BLaER1 treated with 17β-estradiol and CSF1 and Interleukin-3, amounts not matched to agents 10 nM and 100 nM (cell line): ENCODE results near the gene SMG6.

Experiments
- H3K27ac ChIP-seq, 11 experiments: shearing (Covaris generic); formaldehyde crosslinking; 2 replicates each; pipeline ENCODE4 v1.8.1; 2022
- H3K27me3 ChIP-seq, 11 experiments: shearing (Covaris generic); formaldehyde crosslinking; 2 replicates each; pipeline ENCODE4 v1.8.1; 2022
- H3K36me3 ChIP-seq, 11 experiments: shearing (Covaris generic); formaldehyde crosslinking; 2 replicates each; pipeline ENCODE4 v1.8.1; 2022
- H3K4me1 ChIP-seq, 10 experiments: shearing (Covaris generic); formaldehyde crosslinking; 2 replicates each; pipeline ENCODE4 v1.8.1; 2022
- H3K4me2 ChIP-seq, 11 experiments: shearing (Covaris generic); formaldehyde crosslinking; 2 replicates each; pipeline ENCODE4 v1.8.1; 2022
- H3K4me3 ChIP-seq, 10 experiments: shearing (Covaris generic); formaldehyde crosslinking; 2 replicates each; pipeline ENCODE4 v1.8.1; 2022
- H3K9ac ChIP-seq, 11 experiments: shearing (Covaris generic); formaldehyde crosslinking; 2 replicates each; pipeline ENCODE4 v1.8.1; 2022
- H3K9me3 ChIP-seq, 11 experiments: shearing (Covaris generic); formaldehyde crosslinking; replicated peaks in 1 of 11; 2 replicates each; pipeline ENCODE4 v1.8.1; 2022
- H4K20me1 ChIP-seq, 11 experiments: shearing (Covaris generic); formaldehyde crosslinking; 2 replicates each; pipeline ENCODE4 v1.8.1; 2022
- Cebpa-rat ChIP-seq, 11 experiments: shearing (Covaris generic); IDR thresholded peaks; 2 replicates each; pipeline ENCODE4 v1.8.1; 2022

The SMG6 gene

DNA sequence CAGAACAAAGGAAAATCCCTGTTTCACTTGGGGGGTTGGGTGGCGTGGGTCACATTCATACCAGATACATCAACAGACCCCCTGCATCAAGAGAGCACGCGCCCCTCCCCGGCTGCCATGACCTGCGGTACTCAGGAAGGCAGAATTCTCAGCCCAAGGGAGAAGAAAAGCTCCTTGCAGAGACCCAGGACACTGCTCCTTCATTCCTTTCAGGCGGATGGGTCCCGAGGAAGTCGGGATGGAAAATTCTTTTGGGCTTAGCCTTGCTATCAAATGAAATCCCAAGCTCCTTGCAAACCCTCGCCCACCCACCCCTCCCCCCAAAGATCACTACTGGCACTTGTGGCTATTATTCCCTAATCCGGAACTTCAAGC, 208.1 kb downstream of the SMG6 start:
- H3K27me3 ChIP-seq = no peaks in the 10 kb centered on the region
- H3K27ac ChIP-seq = no peak overlapping the region
- H3K9ac ChIP-seq = peak overlapping the region in 1 of 11 experiments; percentile 12; a peak in 1 of 22 replicates
- peaks cover 11 to 34% (median 27%) of the 10 kb centered on the region in 10 experiments for H3K4me1 ChIP-seq
- peaks cover 0 to 15% (median 0%) of the 10 kb centered on the region in 11 experiments; a peak in 2 of 22 replicates for H4K20me1 ChIP-seq
- peak overlapping the region in 4 of 11 experiments; percentile 15 to 42 (median 32); a peak in 8 of 22 replicates for H3K4me2 ChIP-seq
- no peak for TF ChIP-seq Cebpa-rat (IDR thresholded peaks at IDR 0.05)
- H3K36me3 ChIP-seq = peaks cover 0 to 47% (median 24%) of the 10 kb centered on the region in 11 experiments; a peak in 15 of 22 replicates
- H3K4me3 ChIP-seq = no peak overlapping the region
- H3K9me3 ChIP-seq = 0 out of 22 replicates have a peak, but pooled peaks cover 0 to 4% (median 0%) of the 10 kb centered on the region in 11 experiments

DNA sequence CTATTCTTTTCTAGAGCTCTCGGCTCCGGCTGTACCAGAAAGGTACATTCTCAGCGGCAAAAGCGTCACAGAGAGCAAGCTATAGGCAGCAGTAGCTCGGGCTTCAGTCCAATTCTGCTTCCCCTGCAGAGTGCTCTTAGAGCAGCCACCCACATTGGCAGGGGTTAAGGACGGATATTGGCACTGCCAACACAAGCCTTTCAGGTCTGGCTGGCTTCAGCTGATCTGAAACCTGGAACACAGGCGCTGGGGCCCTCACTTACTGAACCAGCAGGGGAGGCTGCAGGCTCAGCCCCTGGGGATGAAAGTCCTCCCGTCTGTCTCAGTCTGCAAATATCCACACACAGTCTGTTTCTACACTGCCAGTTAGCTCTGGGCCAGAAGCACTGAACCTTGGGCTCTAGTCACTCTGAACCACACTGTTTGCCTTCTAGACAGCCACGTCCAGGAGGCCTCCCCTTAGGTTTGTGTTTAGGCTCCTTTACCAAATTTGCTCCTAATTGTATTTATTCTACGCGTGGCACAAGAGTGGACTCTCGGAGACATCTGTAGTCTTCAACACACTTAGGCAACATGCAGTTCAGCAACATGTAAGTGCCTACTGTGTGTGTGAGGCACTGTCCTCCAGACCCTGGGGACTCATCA, 208.6 kb downstream of the SMG6 start:
- no peak for TF ChIP-seq Cebpa-rat (IDR thresholded peaks at IDR 0.05)

DNA sequence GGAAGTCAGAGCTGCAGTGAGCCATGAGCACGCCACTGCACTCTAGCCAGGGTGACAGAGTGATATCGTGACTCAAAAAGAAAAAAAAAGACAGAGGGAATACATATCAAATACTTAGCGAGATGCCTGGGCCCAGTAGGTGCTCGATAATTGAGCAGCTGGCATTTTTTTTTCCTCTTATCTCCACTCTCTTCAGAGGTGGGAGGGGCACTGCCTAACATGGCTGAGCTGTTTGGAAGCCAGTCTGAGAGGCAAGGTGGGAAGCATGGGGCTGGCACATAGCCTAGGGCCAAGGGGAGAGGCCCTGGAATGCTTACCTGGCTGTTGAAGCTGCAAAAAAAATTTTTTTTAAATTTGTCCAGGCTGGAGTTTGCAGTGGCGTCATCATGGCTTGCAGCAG, 210.2 kb downstream of the SMG6 start:
- no peak for TF ChIP-seq Cebpa-rat (IDR thresholded peaks at IDR 0.05)
- H3K9ac ChIP-seq = no peak overlapping the region
- H3K27ac ChIP-seq = no peak overlapping the region

More for the DNA sequence above, 208.6 kb downstream of the SMG6 start:
- Histone ChIP-seq H4K20me1 (peaks cover 0 to 15% (median 0%) of the 10 kb centered on the region in 11 experiments; a peak in 2 of 22 replicates), H3K27ac (no peak overlapping the region), H3K9ac (peak overlapping the region in 1 of 11 experiments; percentile 12; a peak in 1 of 22 replicates), H3K27me3 (no peaks in the 10 kb centered on the region), H3K4me3 (no peak overlapping the region), H3K9me3 (0 out of 22 replicates have a peak, but pooled peaks cover 0 to 4% (median 0%) of the 10 kb centered on the region in 11 experiments), H3K36me3 (peaks cover 0 to 47% (median 24%) of the 10 kb centered on the region in 11 experiments; a peak in 15 of 22 replicates), H3K4me2 (peak overlapping the region in 4 of 11 experiments; percentile 15 to 42 (median 32); a peak in 8 of 22 replicates), H3K4me1 (peaks cover 16 to 39% (median 32%) of the 10 kb centered on the region in 10 experiments)

DNA sequence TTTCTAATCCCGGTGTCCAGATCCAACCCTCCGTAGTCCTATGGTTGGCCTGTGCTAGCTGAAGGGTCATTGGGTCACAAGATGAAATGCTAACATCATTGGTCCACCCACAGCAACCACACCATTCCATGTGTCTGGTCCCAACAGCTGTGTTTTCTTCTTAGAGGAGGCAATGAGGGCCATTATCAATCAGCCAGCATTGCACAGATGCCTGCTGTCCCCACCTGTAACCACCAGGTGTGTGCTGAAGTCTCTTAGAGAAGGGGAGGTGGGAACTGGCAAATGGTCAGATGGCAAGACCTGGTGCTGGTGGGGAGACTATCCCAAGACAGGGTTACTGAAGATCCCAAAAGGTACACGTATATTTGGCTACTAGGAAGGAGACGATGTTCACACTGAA, 211.3 kb downstream of the SMG6 start:
- peaks cover 0 to 29% (median 16%) of the 10 kb centered on the region in 11 experiments; a peak in 14 of 22 replicates for H3K36me3 ChIP-seq
- H3K4me2 ChIP-seq = no peak overlapping the region
- peaks cover 42 to 64% (median 58%) of the 10 kb centered on the region in 10 experiments for H3K4me1 ChIP-seq
- H3K9ac ChIP-seq = no peak overlapping the region
- no peak overlapping the region for H3K4me3 ChIP-seq
- 0 out of 22 replicates have a peak, but pooled peaks cover 0 to 4% (median 0%) of the 10 kb centered on the region in 11 experiments for H3K9me3 ChIP-seq
- no peak for TF ChIP-seq Cebpa-rat (IDR thresholded peaks at IDR 0.05)
- H3K27ac ChIP-seq = no peak overlapping the region
- peaks cover 0 to 26% (median 2%) of the 10 kb centered on the region in 11 experiments; a peak in 8 of 22 replicates for H4K20me1 ChIP-seq
- no peaks in the 10 kb centered on the region for H3K27me3 ChIP-seq

More for the DNA sequence above, 210.2 kb downstream of the SMG6 start:
- peaks cover 31 to 53% (median 47%) of the 10 kb centered on the region in 10 experiments for H3K4me1 ChIP-seq
- peaks cover 0 to 15% (median 0%) of the 10 kb centered on the region in 11 experiments; a peak in 7 of 22 replicates for H4K20me1 ChIP-seq
- H3K4me2 ChIP-seq = no peak overlapping the region
- H3K4me3 ChIP-seq = no peak overlapping the region
- H3K9me3 ChIP-seq = 0 out of 22 replicates have a peak, but pooled peaks cover 0 to 4% (median 0%) of the 10 kb centered on the region in 11 experiments
- H3K36me3 ChIP-seq = peaks cover 0 to 38% (median 20%) of the 10 kb centered on the region in 11 experiments; a peak in 15 of 22 replicates
- no peaks in the 10 kb centered on the region for H3K27me3 ChIP-seq

DNA sequence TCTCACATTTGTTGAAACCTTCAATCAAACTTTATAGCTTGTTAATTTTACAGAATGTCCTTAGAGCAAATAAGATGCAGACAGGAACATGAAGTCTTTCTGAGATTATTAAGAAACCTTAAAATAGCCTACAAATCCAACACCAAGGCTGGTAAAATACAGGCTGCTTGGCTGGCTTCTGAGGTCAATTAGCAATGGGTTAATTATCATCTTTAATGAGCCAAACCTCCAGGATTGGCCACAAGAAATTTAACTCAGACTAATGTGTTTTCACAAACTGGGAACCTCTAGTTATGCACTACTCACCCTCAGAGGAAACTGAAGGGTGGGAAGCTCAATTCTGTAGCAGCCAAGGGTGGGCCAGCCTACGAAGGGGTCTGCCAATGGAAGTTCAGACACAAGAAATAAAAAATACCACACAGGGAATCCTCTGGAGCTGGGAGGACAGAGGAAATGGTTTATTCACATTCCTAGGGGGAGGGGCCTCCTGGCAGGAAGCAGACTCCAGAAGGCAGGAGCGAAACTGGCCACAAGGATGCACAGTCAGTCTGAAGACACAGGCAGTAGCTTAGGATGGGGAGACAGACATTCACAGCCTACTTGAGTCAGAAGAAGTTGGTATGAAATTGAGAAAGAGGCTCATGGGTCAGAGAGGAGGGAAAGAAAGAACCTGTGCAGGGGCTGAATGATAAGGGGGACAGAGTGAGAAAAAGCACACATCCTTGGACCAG, 212.6 kb downstream of the SMG6 start:
- peak overlapping the region in 8 of 11 experiments; percentile 79 to 91 (median 86); a peak in 11 of 22 replicates for H3K27ac ChIP-seq
- H3K4me2 ChIP-seq = peak overlapping the region; percentile 93 to 99 (median 95)
- peak overlapping the region in 7 of 11 experiments; percentile 8 to 84 (median 76); a peak in 10 of 22 replicates for H3K9ac ChIP-seq

DNA sequence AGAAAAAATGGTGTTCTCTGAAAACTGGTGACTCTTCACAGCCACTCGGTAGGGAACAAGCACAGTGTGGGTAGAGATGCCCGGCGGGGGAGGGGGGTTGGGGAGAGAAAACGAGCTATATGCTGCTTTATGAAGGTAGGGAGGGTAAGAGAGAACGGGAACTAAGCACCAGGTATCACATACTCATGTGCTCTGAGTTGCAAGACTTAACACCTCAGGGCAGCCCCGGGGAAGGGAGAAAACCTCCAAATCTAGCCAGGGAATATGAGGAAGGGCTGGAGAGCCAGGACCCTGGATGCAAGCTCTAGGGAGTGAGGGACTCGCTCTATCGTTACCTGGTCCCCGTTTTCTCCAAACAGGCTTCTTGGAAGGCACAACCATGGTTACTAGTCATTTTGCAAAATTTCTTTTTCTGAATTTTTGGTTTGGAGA, 213.4 kb downstream of the SMG6 start:
- H3K4me2 ChIP-seq = peak overlapping the region; percentile 93 to 99 (median 95)
- H3K4me3 ChIP-seq = peak overlapping the region; percentile 48 to 65 (median 55)
- 0 out of 22 replicates have a peak, but pooled peaks cover 0 to 4% (median 0%) of the 10 kb centered on the region in 11 experiments for H3K9me3 ChIP-seq
- H3K9ac ChIP-seq = peak overlapping the region; percentile 36 to 84 (median 76); a peak in 19 of 22 replicates
- no peak for TF ChIP-seq Cebpa-rat (IDR thresholded peaks at IDR 0.05)
- peak overlapping the region in 9 of 11 experiments; percentile 72 to 91 (median 83); a peak in 17 of 22 replicates for H3K27ac ChIP-seq
- H3K4me1 ChIP-seq = peaks cover 62 to 78% (median 69%) of the 10 kb centered on the region in 10 experiments
- H3K27me3 ChIP-seq = no peaks in the 10 kb centered on the region
- H4K20me1 ChIP-seq = peaks cover 0 to 47% (median 5%) of the 10 kb centered on the region in 11 experiments; a peak in 8 of 22 replicates
- H3K36me3 ChIP-seq = peaks cover 0 to 38% (median 21%) of the 10 kb centered on the region in 11 experiments; a peak in 15 of 22 replicates

More for the DNA sequence above, 212.6 kb downstream of the SMG6 start:
- Histone ChIP-seq H3K36me3 (peaks cover 0 to 31% (median 16%) of the 10 kb centered on the region in 11 experiments; a peak in 14 of 22 replicates), H3K4me3 (no peak overlapping the region), H4K20me1 (peaks cover 0 to 39% (median 5%) of the 10 kb centered on the region in 11 experiments; a peak in 8 of 22 replicates), H3K4me1 (peaks cover 55 to 74% (median 68%) of the 10 kb centered on the region in 10 experiments), H3K27me3 (no peaks in the 10 kb centered on the region), H3K9me3 (0 out of 22 replicates have a peak, but pooled peaks cover 0 to 4% (median 0%) of the 10 kb centered on the region in 11 experiments)
- TF ChIP-seq Cebpa-rat (IDR thresholded peaks at IDR 0.05) = no peak

DNA sequence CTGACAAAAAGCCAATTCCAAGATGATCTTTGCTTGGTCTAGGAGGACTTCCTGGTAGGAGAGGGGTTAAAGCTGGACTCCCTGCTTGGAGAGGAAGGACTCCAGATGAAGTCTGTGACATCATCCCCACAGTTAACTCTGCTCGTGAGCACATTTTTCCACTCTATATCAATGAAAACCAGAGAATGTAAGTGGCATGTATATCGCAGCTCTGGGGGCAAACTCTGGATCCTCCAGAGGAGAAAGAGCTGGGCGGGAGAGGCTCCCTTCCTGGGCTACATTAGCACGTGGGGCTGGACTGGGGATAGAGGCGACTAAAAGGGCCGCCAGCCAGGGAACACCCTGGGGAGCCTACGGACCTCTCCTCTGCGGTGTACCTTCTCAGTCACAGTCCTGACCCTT, 214.6 kb downstream of the SMG6 start:
- peak overlapping the region; percentile 93 to 99 (median 95) for H3K4me2 ChIP-seq
- TF ChIP-seq Cebpa-rat (IDR thresholded peaks at IDR 0.05) = no peak
- 0 out of 22 replicates have a peak, but pooled peaks cover 0 to 4% (median 0%) of the 10 kb centered on the region in 11 experiments for H3K9me3 ChIP-seq
- H3K4me3 ChIP-seq = peak overlapping the region; percentile 48 to 65 (median 55); a peak in 19 of 20 replicates
- peaks cover 0 to 57% (median 0%) of the 10 kb centered on the region in 11 experiments; a peak in 8 of 22 replicates for H4K20me1 ChIP-seq
- no peaks in the 10 kb centered on the region for H3K27me3 ChIP-seq
- peak overlapping the region; percentile 28 to 84 (median 76); a peak in 20 of 22 replicates for H3K9ac ChIP-seq
- peaks cover 73 to 89% (median 75%) of the 10 kb centered on the region in 10 experiments for H3K4me1 ChIP-seq
- peak overlapping the region in 10 of 11 experiments; percentile 14 to 91 (median 82); a peak in 20 of 22 replicates for H3K27ac ChIP-seq
- peaks cover 0 to 33% (median 18%) of the 10 kb centered on the region in 11 experiments; a peak in 16 of 22 replicates for H3K36me3 ChIP-seq
